Hepatocyte (in vitro differentiated cells): Measurements from ENCODE around the gene ANKRD52. TPM values are rescaled to one million over a fixed set of nuclear protein-coding genes. Genes with fewer than 3 reads are reported as not detected.
A peak's percentile ranks its signal among the peaks of the same experiment; 100 is the strongest.

Source experiments
- DNase-seq: peaks from one replicate; pipeline ENCODE4 v3.0.0-alpha.2; 2016; ENCODE audit warnings: low spot score
- H2AFZ ChIP-seq: fragments of 200-600 bp; sonication (generic); 2 replicates; pipeline ENCODE4 v1.6.0; 2016; ENCODE audit warnings: antibody characterized with exemption, mild to moderate bottlenecking
- H3K27ac ChIP-seq: fragments of 200-600 bp; sonication (generic); 2 replicates; pipeline ENCODE4 v1.5.1; 2016; ENCODE audit warnings: mild to moderate bottlenecking
- H3K27me3 ChIP-seq: fragments of 200-600 bp; sonication (generic); 2 replicates; pipeline ENCODE4 v1.6.1; 2016
- H3K36me3 ChIP-seq: fragments of 200-600 bp; sonication (generic); replicated peaks from 2 replicates; pipeline ENCODE4 v1.5.1; 2016; ENCODE audit warnings: low read depth; ENCODE audit not compliant: insufficient read depth
- H3K4me1 ChIP-seq: fragments of 200-600 bp; sonication (generic); 2 replicates; pipeline ENCODE4 v1.5.1; 2016; ENCODE audit warnings: mild to moderate bottlenecking, moderate library complexity; ENCODE audit not compliant: insufficient read depth
- H3K4me2 ChIP-seq: fragments of 200-600 bp; sonication (generic); 2 replicates; pipeline ENCODE4 v1.6.0; 2016
- H3K4me3 ChIP-seq: fragments of 200-600 bp; sonication (generic); 2 replicates; pipeline ENCODE4 v1.5.1; 2016; ENCODE audit warnings: mild to moderate bottlenecking
- H3K79me2 ChIP-seq: fragments of 200-600 bp; sonication (generic); 2 replicates; pipeline ENCODE4 v1.6.0; 2017; ENCODE audit warnings: mild to moderate bottlenecking
- H3K9me2 ChIP-seq: fragments of 200-600 bp; sonication (generic); replicated peaks from 2 replicates; pipeline ENCODE4 v1.6.0; 2017; ENCODE audit warnings: mild to moderate bottlenecking; ENCODE audit not compliant: insufficient read depth
- H3K9me3 ChIP-seq: fragments of 200-600 bp; sonication (generic); 2 replicates; pipeline ENCODE4 v1.5.1; 2016; ENCODE audit warnings: low read depth, mild to moderate bottlenecking
- H4K20me1 ChIP-seq: fragments of 200-600 bp; sonication (generic); 2 replicates; pipeline ENCODE4 v1.6.0; 2016; ENCODE audit warnings: mild to moderate bottlenecking; ENCODE audit not compliant: insufficient read depth, poor library complexity, severe bottlenecking
- CTCF ChIP-seq: fragments of 200-600 bp; sonication (generic); IDR thresholded peaks from 2 replicates; pipeline ENCODE4 v1.5.1; 2016; ENCODE audit warnings: antibody characterized with exemption, mild to moderate bottlenecking; ENCODE audit not compliant: poor library complexity
- EZH2 ChIP-seq: fragments of 200-600 bp; sonication (generic); IDR thresholded peaks from 2 replicates; pipeline ENCODE4 v1.6.1; 2016; ENCODE audit warnings: antibody characterized with exemption, mild to moderate bottlenecking, borderline replicate concordance
- EZH2phosphoT487 ChIP-seq: fragments of 200-600 bp; sonication (generic); IDR thresholded peaks from one replicate; pipeline ENCODE4 v1.6.1; 2018; ENCODE audit warnings: antibody characterized with exemption, mild to moderate bottlenecking, low read depth, moderate library complexity; ENCODE audit not compliant: unreplicated experiment, severe bottlenecking
- WGBS: methylation state at CpG from one replicate; pipeline ENCODE4 v1.1.6; 2016; ENCODE audit warnings: low lambda C conversion rate; ENCODE audit errors: missing lambda C conversion rate; 5-methylcytosine and 5-hydroxymethylcytosine counted together
- polyA plus RNA-seq: library from polyadenylated mRNA; unstranded; fragments of >200 nt; fragmentation: Nextera tagmentation; extraction: Ambion mirVana; gene quantifications from 2 replicates; pipeline ENCODE4 v1.2.1, GENCODE V29; 2016
- total RNA-seq: library from RNA; depleted of rRNA; stranded (reverse); fragments of >200 nt; gene quantifications from 2 replicates; pipeline ENCODE4 v1.2.3, GENCODE V29; 2014

ANKRD52 gene
- total and polyA plus RNA-seq, 2 experiments from 2014 or later = 23.3 to 37.2 TPM

DNA sequence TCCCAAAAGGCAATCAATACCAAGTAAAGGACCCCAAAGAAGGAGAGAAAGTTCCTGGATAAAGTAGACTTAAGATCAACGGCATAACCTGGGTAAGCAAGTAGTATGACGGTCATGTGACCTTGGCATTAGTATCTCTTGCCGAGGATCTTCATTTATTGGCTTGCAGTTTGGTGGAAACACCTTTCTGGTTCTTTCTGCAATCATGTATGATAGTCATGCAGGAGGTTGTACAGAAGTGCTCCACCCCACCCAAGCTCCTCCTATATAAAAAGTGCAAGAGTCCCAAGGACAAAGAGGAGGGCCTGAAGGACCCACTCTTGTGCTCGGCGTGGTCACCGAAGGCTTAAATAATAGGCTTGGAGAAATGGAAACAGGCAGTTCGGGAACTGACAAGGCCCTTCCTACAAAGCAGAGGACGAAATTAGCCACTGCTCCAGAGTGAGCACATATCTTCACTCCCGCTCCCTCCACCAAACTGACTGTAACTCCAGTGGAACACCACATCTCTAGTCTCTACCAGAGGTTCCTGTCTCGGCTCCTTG, 41.2 kb upstream of the ANKRD52 start:
- Histone ChIP-seq H3K9me2 (no peaks in the 10 kb centered on the region), H3K27me3 (no peaks in the 10 kb centered on the region), H3K4me2 (peak overlapping the region; percentile 90), H3K4me3 (peak overlapping the region; percentile 63), H3K9me3 (no peaks in the 10 kb centered on the region), H3K79me2 (peaks cover 53% of the 10 kb centered on the region), H4K20me1 (peaks cover 15% of the 10 kb centered on the region), H3K36me3 (no peaks in the 10 kb centered on the region), H3K4me1 (peaks cover 17% of the 10 kb centered on the region), H2AFZ (peak overlapping the region; percentile 42), H3K27ac (peak overlapping the region; percentile 94)
- peak; percentile 32 for DNase-seq
- TF ChIP-seq EZH2phosphoT487 (no peak), CTCF (no peak), EZH2 (no peak)
- 3% methylated on average over 10 of the region's 10 CpGs for WGBS

- Histone ChIP-seq H3K4me1 (peaks cover 17% of the 10 kb centered on the region), H2AFZ (no peak overlapping the region), H3K36me3 (no peaks in the 10 kb centered on the region), H3K27ac (peak overlapping the region; percentile 94), H4K20me1 (peaks cover 15% of the 10 kb centered on the region), H3K9me2 (no peaks in the 10 kb centered on the region), H3K4me3 (peak overlapping the region; percentile 63), H3K27me3 (no peaks in the 10 kb centered on the region), H3K4me2 (peak overlapping the region; percentile 90), H3K9me3 (no peaks in the 10 kb centered on the region), H3K79me2 (peaks cover 59% of the 10 kb centered on the region)
- WGBS = 86% methylated on average over 5 of the region's 5 CpGs
- DNase-seq = no peak
- TF ChIP-seq EZH2phosphoT487 = no peak
- no peak for TF ChIP-seq EZH2
- no peak for TF ChIP-seq CTCF
These were observed 40.6 kb upstream of the ANKRD52 start for GRCh38 chr12:56298828-56299227.

DNA sequence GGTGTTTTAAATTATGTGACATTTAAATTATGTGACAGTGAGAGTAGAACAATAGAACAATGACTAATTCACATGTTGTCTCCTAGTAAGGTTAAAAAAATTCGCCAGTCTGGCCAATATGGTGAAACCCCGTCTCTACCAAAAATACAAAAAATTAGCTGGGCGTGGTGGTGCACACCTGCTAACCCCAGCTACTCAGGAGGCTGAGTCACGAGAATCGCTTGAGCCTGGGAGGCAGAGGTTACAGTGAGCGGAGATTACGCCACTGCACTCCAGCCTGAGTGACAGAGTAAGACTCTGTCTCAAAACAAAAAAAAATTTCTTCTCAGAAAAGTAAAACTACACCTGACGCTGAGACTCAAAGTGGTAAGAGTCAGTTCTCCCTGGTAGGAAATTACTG, 39.2 kb upstream of the ANKRD52 start:
- Histone ChIP-seq H3K4me2 (no peak overlapping the region), H3K9me3 (no peaks in the 10 kb centered on the region), H3K9me2 (no peaks in the 10 kb centered on the region), H2AFZ (no peak overlapping the region), H3K36me3 (no peaks in the 10 kb centered on the region), H3K4me1 (peaks cover 17% of the 10 kb centered on the region), H3K79me2 (peaks cover 73% of the 10 kb centered on the region), H3K27me3 (no peaks in the 10 kb centered on the region), H3K4me3 (no peak overlapping the region), H3K27ac (no peak overlapping the region), H4K20me1 (peaks cover 20% of the 10 kb centered on the region)
- WGBS = 97% methylated on average over 8 of the region's 8 CpGs
- no peak for DNase-seq
- TF ChIP-seq EZH2phosphoT487 = no peak
- TF ChIP-seq EZH2 = no peak
- TF ChIP-seq CTCF = no peak

DNA sequence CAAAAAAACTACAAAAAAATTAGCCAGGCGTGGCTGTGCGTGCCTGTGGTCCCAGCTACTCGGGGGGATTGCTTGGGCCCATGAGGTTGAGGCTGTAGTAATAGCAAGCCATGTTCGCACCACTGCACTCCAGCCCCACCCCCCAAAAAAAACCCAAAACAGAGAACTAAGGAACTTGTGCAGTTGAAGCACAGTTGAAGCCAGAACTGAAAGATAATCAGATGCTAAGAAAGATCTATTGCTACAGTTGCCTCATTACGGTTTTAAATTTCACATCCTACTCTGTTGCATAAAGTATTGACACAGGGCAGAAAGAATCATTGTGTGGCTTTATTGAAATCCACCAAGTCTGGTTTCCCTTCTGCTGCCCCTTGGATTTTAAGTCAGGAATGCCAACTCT, 38.1 kb upstream of the ANKRD52 start:
- WGBS = 87% methylated on average over 5 of the region's 5 CpGs
- TF ChIP-seq CTCF = no peak
- no peak for TF ChIP-seq EZH2
- no peak for TF ChIP-seq EZH2phosphoT487
- no peaks in the 10 kb centered on the region for H3K9me3 ChIP-seq
- no peak overlapping the region for H3K27ac ChIP-seq
- no peaks in the 10 kb centered on the region for H3K27me3 ChIP-seq
- H3K4me3 ChIP-seq = no peak overlapping the region
- no peak for DNase-seq
- peaks cover 84% of the 10 kb centered on the region for H3K79me2 ChIP-seq
- peaks cover 17% of the 10 kb centered on the region for H3K4me1 ChIP-seq
- H4K20me1 ChIP-seq = peaks cover 20% of the 10 kb centered on the region
- no peak overlapping the region for H3K4me2 ChIP-seq
- H3K9me2 ChIP-seq = no peaks in the 10 kb centered on the region
- no peak overlapping the region for H2AFZ ChIP-seq
- H3K36me3 ChIP-seq = no peaks in the 10 kb centered on the region
